Measurements from ENCODE around the gene OSBPL3.

- TF ChIP-seq CTCF (IDR thresholded peaks at IDR 0.05; ENCODE audit: low read length) (no peak), EZH2 (optimal IDR thresholded peaks at IDR 0.05; ENCODE audit: low read depth, low read length) (no peak)
Measured at GRCh38 chr7:24763303-24763901, 216.6 kb downstream of the OSBPL3 start.

All from MM.1S (cell line).